HG03457 (cell line): ENCODE measurements around the gene ATXN1.

Source experiments
- ATAC-seq: cut with Tn5 transposase; IDR thresholded peaks from one replicate; pipeline ENCODE4 v1.9.1; 2021; ENCODE audit warnings: moderate number of reproducible peaks; ENCODE audit not compliant: unreplicated experiment

ATXN1 gene

DNA sequence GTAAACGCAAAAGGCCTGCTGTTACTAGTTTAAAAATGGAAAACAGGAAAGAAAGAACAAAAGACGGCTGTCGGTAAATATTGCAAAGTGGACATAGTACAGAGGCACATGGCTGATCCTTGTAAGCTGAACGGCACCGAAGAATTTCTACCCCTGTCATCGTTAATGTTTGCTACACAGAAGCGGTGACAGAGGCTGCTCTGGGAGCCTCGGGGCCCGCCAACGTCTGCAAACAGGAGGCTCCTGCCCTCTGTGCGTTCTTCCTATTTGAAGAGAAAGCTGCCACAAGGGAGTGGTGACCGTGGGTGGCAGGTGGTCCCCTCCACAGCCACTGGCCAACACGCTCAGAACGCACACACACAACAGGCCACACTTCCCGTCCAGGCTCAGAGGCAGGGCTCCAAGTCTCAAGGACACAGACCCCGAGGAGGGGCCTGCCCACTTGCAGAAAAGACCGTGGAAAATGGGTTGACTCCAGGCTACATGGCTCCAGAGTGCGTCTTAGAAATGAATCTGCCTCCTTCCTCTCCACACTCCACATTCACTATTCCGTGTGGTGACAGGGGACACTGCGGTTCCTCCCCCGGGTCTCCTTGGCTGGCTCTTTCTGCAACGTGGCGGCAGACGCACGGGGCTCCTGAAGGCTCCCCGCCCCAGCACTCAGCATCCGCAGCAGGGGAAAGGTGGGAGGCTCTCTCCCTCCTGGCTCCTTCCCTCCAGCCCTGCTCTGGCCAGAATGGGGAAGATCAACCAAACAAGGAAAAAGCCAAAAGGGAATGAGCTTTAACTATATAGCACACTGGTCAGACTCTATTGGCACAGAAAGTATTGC lies 458.3 kb downstream of the ATXN1 start:
- no peak for ATAC-seq

DNA sequence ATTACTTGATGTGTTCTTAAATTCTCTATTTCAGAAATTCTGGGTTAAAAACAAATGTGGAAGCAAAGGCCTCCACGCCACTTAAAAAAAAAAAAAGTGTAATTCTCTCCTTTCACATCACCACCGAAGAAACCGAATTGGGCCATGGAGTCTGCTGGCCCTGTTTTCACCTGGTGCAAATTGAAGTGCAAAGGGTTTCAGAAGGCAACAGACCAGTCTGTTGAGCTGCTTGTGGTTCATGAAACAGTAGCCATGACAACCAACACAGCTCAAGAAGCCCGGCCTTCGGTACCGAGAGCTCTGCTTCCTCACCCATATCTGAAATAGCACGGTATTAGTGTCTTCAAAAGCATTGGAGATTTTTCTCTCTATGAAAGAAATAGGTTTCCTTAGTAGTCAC lies 459.7 kb downstream of the ATXN1 start:
- ATAC-seq = no peak

DNA sequence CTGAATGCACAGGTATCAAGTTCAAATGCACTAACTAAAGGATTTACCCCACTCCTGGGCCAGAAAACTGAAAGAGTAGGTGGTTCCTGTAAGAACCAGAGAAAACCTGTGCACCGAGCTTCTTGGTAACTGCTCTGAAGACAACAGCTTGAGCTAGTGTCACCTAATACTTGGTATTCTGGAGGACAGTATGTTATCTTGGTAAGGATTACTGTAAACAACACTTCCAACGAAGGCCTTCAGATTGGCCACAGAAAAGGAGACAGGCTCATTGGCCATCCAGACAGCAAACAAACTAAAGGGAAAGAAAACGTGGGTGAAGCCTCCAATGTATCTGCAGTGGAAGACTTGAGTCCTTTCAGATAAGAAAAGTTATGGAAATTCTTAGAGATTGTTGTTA lies 461.4 kb downstream of the ATXN1 start:
- ATAC-seq = no peak

DNA sequence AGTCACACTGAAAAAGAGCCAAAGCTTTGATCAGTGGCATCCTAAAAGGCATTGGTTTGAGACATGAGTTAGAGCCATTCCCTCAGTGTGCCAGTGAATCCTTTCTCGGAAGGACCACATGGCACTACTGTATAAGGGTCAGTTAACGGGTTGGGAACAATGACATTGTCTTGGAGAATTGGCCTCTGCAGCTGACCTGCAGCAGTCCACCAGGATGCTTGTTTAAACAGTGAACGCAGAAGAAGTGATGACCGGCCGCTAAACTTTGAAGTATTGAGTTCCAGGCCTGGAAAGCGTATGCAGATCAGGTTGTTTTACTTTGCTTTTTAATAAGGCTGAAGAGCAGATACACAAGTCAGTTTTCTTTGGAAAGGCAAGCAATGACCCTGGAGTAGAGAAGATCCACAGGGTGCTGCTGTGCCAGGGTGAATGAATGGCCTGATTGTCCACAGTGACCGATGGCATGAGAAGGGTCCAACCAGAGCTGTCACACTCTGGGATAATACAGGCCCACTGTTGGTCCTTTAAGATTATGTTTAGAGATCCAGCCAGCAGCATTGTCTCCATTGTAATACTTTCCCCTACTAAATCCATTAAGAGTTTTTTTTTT lies 465.1 kb downstream of the ATXN1 start:
- ATAC-seq = no peak

- no peak for ATAC-seq
Measured at GRCh38 chr6:16295471-16295870, 465.8 kb downstream of the ATXN1 start.

DNA sequence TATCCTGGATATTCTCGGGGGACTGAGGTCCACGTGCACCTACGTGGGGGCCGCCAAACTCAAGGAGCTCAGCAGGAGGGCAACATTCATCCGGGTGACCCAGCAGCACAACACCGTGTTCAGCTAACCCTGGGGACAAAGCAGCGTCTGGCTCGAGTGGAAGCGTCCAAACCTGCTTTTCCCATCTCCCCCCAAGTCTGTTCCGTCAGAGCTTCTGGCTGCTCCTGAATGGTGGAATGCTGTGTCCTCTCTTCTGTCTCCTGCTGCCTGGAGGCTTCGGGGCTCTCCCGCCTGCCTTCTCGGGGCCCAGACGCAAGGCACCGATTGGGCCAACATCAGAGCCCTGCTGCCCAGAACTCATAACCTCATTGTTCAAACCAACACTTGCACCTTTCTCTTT lies 466.2 kb downstream of the ATXN1 start:
- no peak for ATAC-seq

- no peak for ATAC-seq
Measured at GRCh38 chr6:16294371-16294770, 466.9 kb downstream of the ATXN1 start.

DNA sequence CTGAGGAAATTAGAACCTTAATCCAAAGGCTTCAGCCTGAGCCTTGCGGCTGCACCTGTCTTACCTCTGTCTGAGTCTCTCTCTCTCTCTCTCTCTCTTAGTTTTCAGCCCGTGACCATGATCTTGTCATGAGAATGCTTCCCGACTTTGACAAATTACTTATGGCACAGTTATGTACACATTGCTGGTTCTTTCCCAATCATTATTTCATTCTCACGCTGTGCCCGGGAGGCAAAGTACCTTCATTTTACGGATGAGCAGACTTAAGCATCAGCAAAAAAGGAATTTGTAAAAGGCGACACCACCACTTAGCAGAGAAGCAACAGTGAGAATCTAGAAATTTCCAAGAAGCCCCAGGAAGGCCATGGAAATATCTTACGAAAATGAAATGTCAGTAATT lies 468.3 kb downstream of the ATXN1 start:
- no peak for ATAC-seq

DNA sequence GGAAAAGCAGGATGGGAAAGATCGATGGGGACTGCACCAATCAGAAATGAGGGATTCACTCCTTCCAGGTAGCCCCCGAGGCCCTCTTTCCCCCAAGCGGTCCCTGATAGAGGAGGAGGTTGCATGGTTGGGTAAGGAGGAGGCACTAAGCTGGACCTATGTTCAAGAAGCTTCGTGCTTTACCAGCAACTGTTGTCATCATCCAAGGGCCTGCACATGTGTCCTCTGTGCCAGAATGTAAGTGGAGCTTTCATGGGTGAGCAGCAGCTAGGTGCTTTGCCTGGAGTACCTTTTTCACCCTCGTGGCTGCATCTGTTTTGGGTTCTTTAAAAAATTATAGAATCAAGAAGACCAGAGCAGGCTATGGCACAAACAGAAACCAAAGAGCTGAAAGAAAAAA lies 468.8 kb downstream of the ATXN1 start:
- no peak for ATAC-seq

DNA sequence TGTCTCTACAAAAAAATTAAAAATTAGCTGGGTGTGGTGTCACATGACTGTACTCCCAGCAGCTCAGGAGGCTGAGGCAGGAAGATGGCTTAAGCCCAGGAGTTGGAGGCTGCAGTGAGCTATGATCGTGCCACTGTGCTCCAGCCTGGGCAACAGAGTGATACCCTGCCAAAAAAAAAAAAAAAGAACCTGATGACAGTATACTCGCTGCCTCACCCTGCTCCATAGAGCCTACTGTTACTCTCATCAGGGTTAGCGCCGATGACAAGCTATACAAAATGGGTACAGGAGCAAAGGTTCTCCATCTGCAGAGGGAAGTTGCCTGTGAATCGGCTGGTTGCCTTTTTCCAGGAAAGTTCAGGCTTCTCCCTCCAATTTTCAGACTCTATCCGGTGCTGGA lies 469.5 kb downstream of the ATXN1 start:
- ATAC-seq = no peak

- ATAC-seq = no peak
Measured at GRCh38 chr6:16288163-16288562, 473.1 kb downstream of the ATXN1 start.

GRCh38 chr6:16286151-16286522 lies 475.1 kb downstream of the ATXN1 start:
- no peak for ATAC-seq

- no peak for ATAC-seq
Measured at GRCh38 chr6:16285467-16286150, 475.7 kb downstream of the ATXN1 start.

DNA sequence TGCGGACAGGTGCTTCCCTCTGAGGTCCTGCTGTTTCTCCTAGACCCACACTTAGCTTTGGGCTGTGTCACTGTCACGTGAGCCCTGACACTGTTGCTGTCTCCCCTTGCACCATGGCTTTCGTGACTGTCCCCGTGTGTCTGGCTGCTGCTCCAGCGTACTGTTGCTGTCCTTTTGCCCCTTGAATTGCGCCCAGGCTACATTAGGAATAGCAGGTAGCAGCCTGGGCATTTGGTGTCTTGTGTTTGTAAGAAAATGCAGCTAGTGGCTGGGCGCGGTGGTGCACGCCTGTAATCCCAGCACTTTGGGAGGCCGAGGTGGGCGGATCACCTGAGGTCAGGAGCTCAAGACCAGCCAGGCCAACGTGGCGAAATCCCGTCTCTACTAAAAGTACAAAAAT lies 476.8 kb downstream of the ATXN1 start:
- ATAC-seq = no peak

GRCh38 chr6:16282370-16282769 lies 478.9 kb downstream of the ATXN1 start:
- ATAC-seq = no peak

DNA sequence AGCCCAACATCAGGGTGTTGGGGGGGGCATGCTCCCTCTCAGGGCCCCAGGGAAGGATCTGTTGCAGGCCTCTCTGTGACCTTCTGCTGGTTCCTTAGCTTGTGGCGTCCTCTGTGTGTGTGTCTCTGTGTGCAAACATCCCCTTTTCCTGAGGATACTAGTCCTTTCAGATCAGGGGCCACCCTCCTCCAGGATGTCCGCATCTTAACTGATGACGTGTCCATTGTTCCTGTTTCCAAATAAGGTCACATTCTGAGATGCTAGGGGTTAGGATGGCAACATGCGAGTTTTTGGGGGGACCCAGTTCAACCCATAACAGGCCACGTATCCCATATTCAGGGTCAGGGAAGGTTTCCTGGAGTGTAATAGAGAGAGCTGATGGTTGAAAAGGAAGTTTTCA lies 482.0 kb downstream of the ATXN1 start:
- no peak for ATAC-seq

DNA sequence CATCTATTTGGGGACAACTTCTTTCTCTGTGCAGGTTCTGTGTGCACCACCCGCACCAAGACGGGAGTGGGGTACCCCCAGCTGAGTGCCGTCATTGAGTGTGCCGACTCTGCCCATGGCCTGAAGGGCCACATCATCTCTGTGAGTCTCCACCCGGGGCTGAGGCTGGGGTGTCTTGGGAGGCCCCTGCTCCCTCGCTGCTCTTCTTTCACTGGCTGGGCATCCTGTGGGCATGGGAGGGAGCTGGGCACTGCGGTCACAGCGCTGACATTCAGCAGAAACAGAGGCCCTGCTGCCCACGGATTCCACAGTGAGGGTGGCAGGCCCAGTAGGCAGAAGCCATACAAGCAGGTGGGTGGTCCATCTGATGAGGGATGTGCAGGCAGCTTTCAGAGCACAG lies 482.5 kb downstream of the ATXN1 start:
- no peak for ATAC-seq

DNA sequence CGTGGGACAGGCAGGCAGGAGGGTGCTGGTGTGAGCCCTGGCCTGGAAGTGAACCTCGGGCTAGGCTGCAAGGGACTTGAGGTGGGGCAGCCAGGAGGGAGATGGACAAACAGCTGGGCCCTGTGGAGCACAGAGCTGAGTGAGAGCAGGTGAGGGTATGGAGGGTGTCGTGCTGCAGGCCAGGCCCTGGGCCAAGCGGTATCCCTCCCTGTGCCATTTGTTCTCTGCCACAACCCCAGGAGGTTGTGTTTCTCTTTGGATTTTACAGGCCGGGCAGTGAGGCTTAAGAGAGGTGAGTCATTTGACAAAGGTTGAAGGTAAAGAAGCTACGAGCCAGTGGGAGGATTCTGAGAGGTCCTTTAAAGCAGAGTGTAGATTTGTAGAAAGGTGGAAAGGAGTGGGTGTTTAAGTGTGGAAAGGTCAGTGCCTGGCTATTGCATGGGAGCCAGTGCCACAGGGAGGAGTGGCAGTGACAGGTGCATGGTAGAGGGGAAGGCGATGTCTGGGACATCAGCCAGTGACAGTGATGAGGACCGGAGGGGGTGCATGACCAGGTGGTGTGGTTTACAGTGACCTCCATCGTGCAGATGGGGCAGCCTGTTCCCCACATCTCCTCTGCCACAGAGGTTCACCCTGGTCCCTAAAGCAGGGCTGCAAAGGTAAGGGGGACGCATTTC lies 483.1 kb downstream of the ATXN1 start:
- no peak for ATAC-seq

DNA sequence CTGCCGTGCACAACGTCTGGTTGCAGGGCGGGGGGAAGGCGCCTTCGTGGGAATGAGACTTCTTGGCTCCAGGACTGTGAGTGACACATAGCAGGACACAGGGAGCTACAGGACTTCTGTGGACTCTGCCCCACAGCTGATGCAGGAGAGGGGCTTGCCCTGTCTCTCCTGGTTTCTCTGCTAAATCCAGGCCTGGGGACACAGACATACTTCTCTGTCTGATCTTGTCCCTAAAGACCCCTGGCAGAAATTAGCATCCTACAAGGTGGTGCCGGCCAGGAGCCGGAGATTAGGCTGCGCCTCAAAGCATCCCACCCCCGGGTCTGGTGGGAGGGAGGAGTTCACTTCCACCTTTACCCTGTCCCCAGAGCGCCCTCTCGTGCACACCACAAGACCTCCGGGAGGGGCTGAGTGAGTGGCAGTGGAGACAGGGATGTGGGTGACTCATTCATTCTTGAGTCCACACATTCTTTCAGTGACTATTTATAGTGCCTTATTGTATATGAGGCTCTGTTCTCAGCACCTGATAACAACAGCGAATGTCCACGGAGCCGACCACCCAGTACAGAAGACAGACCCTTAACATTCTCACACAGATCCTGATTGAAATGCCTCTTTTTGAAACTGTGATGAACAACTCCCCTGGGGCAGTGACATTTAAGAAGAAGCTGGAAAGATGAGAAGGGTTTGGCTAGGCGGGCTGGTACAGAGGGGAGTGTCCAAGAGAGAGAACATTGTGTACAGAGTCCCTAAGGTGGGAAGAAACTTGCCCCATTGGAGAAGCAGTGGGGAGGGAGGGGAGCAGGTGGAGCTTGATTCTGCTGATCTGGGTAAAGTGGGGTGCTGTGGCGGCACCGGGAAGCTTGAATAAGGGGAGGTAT lies 483.9 kb downstream of the ATXN1 start:
- no peak for ATAC-seq

- no peak for ATAC-seq
Measured at GRCh38 chr6:16274885-16275589, 486.2 kb downstream of the ATXN1 start.
